D341Med (cell line): ENCODE data around the gene TMEM123.

Source experiments
- DNase-seq: peaks from one replicate; pipeline ENCODE4 v3.0.0; 2012; ENCODE audit warnings: low spot score

Gene TMEM123

DNA sequence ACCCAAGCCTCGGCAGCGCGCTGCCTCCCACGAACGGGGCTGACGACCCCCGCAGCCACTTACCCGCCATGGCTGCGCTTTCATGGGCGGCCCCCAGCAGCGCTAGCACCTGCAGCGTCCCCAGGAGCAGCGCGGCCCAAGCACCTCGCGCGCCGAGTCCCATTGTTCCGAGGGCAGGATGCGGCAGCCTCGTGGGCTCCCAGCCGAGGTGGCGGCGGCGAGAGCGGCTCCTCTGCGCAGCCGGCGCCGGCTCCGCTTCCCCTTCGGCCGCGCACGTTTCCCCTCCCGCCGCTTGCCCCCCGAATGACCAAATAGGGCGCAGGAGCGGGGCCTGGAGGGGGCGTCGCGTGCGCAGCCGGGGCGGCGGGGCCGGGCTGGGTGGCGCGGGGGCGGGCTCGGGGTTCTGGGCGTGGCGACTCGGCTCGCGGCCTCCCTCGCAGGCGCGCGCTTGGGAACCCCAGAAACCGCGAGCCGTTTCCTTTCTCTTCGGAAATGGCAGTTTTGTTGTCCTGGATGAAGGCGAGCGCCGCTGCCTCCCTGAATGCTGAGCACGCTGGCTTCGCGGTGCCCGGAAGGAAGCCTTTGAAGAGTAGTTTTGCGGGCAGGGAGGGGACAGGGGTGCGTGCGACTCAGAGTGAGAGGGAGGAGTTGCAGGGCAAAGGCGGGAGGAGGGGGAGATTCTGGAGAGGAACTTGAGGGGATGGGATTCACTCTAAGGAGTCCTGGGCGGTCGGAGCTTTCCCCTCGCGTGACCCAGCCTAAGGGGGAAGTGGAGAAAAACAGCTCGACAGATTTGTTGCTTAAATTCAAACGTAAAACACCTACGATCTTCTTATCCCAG lies at the start of gene TMEM123:
TSS of gene TMEM123 (minus strand) at position 305 of the 841 bp plus-strand sequence. CDS start at position 163, 142 bp downstream.
- DNase-seq, result peak; percentile 90

GRCh38 chr11:102500829-102501228 lies 48.3 kb upstream of the TMEM123 start:
- no peak for DNase-seq

DNA sequence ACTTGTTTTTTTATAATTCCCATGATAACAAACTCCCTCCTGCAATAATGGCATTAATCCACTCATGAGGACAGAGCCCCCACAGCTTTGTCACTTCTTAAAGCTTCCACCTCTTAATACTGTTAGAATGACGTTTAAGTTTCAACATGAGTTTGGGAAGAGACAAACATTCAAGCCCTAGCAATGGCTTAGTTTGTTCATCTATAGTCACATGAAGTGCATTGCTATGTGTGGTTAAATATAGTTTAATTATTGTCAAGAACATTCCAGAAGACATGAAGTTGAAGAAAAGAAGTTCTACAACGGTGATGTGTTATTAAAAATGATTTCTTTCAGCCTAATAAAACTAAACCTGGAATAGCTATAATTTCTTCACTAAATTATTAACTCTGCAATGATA lies 47.4 kb upstream of the TMEM123 start:
- no peak for DNase-seq

GRCh38 chr11:102499151-102499550 lies 46.6 kb upstream of the TMEM123 start:
- no peak for DNase-seq

- no peak for DNase-seq
Measured at GRCh38 chr11:102497061-102497460, 44.5 kb upstream of the TMEM123 start.

GRCh38 chr11:102495161-102496042 lies 42.8 kb upstream of the TMEM123 start:
- DNase-seq, result peak; percentile 59

DNA sequence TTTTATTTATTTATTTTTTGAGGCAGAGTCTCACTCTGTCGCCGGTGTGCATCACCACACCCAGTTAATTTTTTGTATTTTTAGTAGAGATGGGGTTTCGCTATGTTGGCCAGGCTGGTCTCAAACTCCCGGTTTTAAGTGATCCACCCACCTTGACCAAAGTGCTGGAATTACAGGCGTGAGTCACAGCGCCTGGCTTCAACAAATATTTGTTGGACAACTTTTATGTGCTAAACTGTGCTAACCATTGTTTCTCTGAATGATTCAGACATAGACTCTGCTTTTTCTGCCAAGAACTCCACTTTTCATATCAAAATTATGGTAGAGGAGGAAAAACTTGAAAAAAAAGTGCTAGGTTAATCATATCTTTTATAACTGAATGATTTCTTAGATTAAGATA lies 41.7 kb upstream of the TMEM123 start:
- DNase-seq, result no peak

GRCh38 chr11:102493524-102493923 lies 41.0 kb upstream of the TMEM123 start:
- no peak for DNase-seq

DNA sequence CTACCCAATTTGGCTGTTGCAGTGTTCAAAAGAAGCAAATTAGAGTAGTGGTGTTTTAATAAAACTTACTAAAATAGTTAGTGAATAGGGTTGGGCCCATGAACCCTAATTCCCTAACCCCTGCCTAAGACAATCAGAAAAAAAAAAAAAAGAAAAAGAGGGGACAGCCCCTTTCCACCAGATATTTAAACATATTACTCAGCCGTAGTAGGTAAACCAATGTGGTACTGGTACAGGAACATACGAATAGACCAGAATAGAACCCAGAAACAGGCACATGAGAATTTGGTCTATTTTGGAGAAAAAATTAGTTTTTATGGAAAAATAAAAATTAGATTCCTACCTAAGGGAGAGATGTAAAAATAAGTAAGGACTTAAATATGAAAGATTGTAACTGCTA lies 39.4 kb upstream of the TMEM123 start:
- DNase-seq, result no peak

GRCh38 chr11:102489186-102490145 lies 36.9 kb upstream of the TMEM123 start:
- DNase-seq, result no peak

DNA sequence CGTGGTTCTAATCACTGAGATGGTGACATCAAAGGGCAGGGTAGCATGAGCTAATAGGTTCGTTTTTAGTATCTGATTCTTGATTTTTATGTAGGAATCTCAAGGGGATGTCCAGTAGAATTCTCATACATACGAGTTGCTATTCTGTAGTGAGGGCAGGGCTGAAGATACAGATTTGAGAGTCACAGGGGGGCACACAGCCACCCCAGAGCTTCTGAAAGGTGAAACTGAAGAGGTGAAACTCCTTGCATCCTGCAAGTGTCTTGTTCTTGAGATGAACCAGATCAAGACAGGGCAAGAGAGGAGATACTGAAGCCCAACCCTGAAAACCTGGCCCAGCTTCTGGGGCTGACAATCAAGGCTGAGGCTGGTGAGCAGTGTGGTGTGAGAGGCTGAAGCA lies 35.6 kb upstream of the TMEM123 start:
- no peak for DNase-seq

DNA sequence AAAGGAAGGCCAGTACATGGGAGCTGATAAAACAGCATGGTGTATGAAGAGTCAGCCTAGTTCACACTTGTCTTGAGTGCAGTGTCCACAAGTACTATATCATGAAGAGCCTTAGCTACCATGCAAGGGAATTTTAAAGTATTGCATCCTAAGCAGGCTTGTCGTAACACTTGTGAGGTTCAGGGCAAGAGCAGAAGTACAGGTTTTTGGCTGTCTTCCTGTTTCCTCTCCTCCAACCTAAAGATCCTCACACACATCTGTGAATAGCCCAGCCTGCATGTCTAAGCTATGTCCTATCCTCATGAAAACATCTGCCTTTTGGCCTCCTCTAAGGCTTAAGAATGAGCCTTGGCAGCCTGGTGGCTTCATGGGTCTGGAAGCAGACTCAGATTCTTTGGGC lies 34.6 kb upstream of the TMEM123 start:
- DNase-seq, result no peak

- DNase-seq, result no peak
Measured at GRCh38 chr11:102486584-102486983, 34.0 kb upstream of the TMEM123 start.

DNA sequence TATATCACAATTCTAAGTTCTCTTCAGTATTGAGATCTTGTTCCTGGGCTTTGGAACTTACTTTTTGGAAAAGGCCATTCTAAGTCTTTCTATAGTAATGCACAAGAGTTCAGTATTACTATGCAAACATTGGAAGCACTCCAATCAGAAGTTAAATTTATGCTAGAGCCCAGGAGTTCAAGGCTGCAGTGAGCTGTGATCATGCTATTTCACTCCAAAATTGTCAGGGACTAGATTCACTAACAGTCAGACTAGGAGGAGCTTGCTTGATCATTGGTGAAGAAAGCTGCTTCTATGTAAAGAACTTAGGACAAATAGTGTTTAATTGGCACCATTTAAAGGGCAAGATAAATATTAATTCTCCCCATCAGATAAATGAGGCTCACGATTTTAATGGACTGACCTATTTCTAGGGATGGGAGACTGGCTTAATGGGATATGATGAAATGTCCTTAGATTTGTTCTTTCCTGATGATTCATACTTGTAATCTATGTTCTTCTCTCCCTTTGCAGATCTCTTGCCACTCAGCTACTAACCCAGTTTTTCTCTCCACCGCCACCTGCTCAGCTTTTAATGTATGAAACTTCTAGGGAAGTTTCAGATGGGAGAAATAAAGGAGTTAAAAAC lies 32.6 kb upstream of the TMEM123 start:
- no peak for DNase-seq

DNA sequence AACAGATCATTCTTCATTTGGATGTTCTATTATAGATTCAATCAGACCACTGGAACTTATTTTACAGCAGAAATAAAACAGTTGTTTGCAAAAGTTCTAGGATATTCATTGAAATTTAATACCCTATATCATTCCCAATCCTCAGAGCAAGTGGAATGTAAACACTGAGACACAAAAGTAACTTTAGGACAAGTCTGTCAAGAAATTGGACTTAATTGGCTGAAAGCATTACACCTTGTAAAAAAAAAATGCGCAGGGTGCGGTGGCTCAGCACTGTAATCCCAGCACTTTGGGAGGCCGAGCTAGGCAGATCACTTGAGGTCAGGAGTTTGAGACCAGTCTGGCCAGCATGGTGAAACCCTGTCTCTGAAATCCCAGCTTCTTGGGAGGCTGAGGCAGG lies 29.9 kb upstream of the TMEM123 start:
- no peak for DNase-seq

- DNase-seq, result no peak
Measured at GRCh38 chr11:102479733-102480132, 27.2 kb upstream of the TMEM123 start.

DNA sequence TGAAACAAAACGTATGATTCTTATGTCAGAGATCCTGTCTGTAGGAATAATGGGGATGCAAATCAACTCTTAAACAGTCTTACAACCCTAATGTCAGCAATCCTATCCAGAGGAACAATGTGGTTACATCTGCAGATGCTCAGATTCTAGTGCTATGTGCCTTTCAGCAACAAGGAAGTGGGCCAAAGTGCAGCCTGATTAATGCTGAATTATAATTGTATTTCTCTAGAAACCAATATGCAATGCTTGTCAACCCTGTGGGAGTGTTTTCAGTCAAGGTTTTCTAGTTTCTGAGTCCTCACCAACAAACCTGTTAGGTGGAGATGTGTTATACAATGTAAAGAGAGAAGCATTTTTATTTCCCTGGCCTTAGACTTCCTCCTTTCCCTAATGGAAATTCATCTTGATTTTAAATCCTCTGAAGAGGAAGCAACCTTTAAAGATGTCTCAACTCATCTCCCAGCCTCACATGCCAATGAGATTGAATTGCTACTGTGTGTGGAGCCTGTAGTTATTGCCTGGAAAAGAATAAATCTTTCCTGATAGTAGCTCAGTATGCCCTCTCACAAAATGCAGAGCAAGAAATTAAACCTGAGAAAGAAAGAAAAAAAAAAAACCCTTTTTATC lies 26.2 kb upstream of the TMEM123 start:
- DNase-seq, result no peak

- no peak for DNase-seq
Measured at GRCh38 chr11:102476812-102477211, 24.2 kb upstream of the TMEM123 start.

- DNase-seq, result no peak
Measured at GRCh38 chr11:102476069-102476468, 23.5 kb upstream of the TMEM123 start.

DNA sequence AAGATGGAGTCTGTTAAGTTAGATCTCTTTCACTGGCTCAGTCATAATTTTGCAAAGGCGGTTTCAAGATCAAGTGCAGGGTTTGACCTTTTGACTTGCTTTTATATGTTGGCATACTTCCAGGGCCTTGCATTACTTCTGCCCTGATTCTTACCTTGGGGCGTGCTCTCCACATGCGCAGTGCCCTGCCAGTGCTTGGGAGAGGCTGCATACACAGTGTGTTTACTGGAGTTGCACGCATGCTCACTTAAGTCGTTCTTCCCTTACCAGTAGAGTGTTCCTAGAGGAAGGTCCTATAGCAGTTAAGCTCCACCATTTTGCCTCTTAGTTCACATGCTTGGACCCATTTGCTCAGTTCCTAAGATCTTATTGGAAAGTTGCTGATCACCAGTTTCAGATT lies 21.0 kb upstream of the TMEM123 start:
- DNase-seq, result no peak

DNA sequence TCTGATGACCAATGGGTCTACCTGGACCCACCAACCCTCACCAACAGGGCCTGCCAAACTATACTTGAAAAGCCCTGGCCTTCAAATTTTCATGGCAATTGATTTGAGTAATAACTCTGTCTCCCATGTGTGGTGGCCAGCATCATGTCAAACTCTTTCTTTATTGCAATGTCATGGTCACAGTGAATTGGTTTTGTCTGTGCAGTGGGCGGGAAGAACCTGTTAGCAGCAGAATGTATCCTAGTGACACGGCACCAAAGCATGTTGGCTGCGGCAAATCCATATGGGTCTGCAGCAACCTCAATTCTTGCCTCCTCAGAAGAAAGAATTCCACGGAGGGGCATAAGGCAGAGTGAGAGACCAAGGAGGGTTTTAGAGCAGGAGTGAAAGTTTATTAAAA lies 19.6 kb upstream of the TMEM123 start:
- DNase-seq, result no peak
